Occipital lobe (tissue), 2 donors: Measurements from ENCODE around the gene ANO2. TPM values are rescaled to one million over a fixed set of nuclear protein-coding genes. Genes with fewer than 3 reads are reported as not detected.

Source experiments
- DNase-seq: peaks from one replicate; lab custom pipeline; 2025; lab: John Stamatoyannopoulos, UW
- total RNA-seq: library from RNA; depleted of rRNA; stranded (reverse); fragments of >200 nt; gene quantifications from one replicate; pipeline ENCODE4 v1.2.3, GENCODE V29; 2014

ANO2 gene
- total RNA-seq, 1 donor from 2014 or later: 3.6 TPM

DNA sequence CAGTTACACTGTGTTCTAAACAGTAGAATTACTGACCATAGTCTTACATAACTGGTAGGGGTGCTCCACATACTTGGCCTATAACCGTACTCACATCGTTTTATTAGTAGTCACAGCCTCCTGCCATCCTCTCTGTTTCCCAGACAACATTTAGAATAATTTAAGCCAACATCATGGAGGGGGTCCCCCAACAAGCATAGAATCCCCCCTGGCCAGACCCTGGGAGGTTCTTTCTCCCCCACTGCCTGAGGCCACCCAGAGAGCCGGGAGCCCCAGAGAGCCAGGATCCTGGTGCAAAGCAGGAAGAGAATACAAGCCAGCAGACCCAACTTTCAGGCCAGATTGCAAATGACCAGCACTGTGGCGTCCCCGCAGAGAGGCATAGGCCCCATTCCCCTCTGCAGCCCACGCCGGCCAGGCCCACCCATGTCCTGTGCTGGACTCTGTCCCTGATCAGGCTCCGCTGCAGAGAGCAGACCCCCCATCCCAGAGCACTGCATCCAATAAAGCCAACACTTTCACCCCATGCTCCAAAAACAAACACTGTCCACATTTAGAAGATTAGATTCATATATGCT lies 317.9 kb downstream of the ANO2 start:
- no peak for DNase-seq

DNA sequence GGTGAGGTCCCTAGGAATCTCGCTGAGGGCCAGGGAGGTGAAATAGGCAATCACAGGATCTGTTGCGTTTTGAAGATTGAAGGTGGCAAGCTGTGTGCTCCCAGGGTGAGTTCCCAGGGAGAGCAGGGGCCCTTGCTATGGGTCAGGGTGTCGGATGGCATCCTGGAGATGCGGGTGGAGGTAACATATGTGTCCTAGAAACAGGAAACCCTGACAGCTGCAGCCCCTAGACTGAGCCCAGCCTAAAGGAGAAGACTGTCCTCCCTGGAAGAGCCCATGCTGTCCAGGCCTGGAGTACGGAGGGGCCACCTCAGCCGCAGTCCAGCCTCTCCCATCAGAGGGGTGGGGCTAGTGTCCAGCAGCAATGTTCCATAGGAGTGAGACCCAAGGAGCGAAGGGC lies 318.9 kb downstream of the ANO2 start:
- DNase-seq: no peak

DNA sequence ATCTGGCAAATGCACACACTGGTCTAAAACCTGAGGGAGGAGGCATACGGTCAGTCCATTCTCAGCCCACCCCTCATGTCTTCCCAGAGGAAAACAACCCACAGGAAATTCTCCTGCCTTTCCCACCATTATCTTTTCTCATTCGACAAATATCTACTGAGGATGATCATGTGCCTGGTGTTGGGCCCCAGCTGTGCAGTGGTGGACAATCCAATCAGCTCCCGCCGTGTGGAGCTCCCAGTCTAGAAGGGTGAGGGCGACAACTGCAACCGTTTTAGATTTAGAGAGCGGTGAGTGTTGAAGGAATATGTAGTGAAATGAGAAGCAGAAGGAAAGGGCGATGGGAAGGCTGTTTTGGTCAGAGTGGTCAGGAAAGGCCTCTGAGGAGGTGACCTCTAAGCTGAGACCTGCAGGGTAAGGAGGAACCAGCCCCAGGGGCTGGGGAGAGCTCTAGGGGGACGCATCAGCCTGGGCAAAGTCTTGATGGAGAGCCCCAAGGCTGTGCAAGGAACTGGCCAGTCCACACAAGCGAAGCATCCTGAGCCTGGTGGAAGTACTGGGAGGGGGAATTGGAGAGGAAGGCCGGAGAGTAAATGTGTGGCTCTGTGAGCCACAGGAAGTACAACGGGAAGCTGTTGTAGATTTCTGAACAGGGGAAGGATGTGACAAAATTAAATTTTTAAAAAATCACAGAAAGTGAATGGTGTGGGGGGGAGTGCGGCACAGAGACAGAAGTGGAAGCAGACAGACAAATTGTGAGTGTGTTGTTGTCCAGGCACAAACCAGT lies 320.4 kb downstream of the ANO2 start:
- no peak for DNase-seq

DNA sequence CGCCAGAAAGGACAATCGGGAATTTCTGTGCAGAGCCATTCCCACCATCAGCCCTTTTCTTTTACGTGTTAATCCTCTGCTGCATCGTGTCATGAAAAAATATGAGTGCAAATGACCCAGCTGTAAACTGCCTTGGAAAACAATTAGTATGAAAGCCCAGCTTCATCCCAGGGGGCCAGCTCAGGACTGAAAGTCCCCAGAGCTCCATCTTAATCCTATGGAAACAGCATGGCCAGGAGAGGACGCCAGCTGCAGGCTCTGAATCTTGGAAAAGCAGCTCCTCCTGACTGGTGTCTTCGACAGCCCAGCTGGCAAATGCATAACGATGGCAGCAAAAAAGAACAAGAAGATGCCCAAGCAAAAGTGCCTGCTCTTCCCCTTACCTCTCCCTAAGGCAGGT lies 321.6 kb downstream of the ANO2 start:
- DNase-seq: no peak

DNA sequence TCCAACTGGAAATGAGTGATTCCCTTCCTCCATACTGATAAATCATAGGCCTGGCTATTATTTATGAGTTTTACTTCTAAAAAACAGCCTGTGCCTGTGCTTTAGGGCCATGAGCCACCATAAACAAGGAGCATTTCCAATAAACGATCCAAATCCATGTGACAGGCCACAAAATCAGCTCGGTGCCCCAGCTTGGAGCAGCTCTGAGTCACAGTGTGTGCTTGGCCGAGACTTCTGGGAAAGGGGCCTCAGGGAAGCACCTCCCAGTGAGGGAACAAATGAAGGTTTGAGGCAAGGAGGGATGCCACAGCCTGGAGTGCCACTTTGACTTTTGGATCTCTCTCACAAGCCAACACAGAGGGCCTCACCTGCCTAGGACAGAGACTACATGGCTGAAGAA lies 322.8 kb downstream of the ANO2 start:
- DNase-seq: no peak

DNA sequence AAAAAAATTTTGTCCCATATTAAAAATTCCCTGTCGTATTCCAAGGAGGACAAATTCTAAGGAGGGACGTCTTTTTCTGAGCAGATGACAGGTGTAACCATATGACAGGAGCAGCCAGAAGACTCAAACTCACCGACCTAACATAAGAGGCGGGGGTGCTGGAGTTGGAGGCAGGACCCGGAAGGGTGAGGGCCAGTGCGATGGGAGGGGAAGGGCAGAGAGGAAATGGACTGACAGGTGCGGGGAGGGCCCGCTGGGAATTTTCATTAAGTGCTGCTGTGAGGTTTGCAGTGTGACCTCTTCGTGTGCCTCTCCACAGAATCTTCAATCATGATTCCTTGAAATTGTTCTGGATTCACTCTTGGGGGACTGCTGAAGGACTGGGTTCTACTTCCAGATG lies 323.7 kb downstream of the ANO2 start:
- DNase-seq: no peak

DNA sequence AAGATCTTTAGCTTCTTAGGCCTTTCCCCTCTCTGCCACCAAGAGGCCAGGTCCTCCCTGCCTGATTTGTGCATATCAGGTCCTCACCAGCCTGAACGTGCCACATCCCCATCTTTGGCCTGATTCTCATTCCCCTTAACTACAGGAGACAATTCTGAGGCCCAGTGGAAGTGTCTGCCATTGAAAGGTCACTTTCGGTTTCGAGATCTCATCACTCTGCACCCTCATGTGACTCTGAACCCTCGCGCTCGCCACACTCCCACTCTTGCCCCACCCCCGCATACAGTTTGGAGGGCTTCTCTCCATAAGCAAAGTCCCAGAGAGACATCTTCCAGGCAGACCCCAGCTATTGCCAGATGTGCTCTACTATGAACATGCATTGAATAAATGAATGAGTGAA lies 324.2 kb downstream of the ANO2 start:
- no peak for DNase-seq

DNA sequence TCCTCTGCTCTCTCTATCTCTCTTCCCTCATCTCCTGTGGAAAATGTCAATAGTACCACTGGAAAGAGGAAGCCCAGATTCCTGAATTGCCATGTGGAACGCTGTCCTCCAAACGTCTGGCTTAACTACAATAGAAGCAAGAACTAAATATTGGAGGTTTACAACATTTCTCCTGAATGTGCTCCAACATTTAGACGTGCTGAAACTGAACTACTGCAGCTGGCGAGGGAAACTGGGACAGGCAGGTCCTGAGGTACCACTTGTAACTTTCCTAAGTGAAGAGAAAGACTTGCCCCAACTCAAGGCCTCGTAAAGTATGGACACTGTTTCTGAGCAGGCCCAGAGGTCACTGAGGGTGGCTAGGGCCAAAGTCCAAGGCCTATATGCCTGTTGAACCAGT lies 325.4 kb downstream of the ANO2 start:
- no peak for DNase-seq

DNA sequence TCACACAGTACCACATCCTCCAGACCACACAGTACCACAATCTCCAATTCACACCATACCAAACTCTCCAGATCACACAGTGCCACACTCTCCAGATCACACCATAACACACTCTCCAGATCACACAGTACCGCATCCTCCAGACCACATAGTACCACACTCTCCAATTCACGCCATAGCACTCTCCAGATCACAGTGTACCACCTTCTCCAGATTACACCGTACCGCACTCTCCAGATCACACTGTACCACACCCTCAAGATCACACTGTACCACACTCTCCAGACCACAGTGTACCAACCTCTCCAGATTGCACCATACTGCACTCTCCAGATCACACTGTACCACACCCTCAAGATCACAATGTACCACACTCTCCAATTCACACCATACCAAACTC lies 328.2 kb downstream of the ANO2 start:
- no peak for DNase-seq

DNA sequence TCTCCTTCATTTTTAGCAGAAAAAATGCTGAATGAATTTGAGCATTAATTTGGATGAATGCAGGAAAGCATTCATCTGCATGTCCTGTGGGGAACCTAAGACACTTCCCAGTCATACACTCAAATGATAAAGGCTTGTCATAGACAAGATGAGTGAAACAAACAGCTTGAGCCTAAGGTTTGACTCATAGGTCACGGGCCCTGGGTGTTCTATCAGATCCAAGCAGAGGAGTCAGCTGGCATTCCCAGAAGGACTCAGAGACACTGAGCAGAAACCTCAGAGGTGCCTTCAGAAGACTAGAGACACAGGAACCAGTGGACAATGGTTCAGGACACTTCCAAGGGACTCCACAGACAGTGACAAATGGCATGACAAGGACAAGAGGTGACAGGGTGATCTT lies 329.3 kb downstream of the ANO2 start:
- no peak for DNase-seq

DNA sequence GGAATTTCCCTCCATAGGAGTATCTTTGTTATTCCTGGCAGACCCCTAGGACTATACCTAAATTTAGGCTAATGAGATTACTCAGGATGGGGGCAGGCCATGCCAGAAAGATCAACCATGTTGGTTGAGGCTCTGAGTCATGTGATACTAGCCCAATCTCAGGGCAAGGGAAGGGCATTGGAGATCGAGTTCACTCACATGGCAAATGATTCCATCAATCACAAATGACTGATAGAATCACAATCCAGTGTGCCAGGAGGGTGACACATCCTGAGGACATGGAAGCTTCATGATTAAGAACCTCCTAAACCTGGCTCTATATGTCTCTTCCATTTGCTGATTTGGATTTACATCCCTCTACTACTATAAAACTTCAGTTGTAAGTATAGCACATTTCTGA lies 330.8 kb downstream of the ANO2 start:
- no peak for DNase-seq

DNA sequence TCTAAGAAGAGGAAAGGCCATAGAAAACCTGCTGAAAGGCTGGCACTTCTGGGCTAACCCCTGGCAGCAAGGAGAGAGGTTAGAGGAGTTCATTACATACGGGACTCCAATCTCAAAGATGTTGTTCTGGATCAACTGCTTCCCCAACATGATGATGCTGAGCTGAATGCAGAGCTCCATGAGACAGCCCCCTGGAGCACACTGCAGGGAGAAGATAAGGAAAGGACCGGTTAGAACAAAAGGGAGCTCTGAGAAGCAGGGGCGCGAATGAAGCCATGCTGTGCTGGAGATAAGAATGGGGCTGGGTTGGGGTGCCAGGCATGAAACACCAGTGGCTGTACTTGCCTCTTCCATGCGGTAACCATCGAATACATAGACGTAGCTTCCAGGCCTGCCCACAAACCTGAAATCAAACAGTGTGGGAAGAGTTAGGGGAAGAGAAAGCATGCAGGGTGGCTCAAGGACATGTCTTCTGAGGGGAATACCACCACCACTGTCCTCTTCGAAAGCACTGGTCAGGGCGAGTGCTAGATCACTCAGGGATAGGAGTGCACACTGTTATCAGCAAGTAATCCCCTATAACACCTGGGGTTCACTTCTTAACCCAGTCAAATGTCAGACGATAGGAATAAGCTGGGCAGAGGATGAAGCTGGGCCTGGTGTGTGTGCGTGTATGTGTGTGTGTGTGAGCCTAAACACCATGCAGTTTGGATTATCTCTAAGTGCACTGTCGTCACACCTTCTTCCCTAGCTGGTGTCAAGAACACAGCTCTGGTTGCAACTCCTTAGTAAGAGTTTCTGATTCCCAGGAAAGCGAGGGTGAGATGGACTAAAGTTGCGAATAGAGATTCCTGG lies 332.3 kb downstream of the ANO2 start:
- DNase-seq: no peak

DNA sequence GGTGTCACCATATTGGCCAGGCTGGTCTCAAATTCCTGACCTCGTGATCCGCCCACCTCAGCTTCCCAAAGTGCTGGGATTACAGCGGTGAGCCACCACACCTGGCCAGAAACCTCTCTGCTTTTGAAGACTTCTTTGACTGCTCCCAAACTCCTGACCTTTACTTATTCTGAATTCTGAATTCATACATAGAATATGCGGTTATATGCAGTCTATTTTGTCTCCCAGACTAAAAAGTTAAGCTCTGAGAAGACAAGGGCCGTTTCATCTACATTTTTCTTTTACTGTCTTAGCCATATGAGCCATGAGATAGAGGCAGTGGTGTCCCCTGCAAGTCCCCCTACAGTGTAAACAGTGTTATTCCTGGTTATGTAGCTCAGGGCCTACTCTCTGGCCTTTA lies 333.9 kb downstream of the ANO2 start:
- no peak for DNase-seq

DNA sequence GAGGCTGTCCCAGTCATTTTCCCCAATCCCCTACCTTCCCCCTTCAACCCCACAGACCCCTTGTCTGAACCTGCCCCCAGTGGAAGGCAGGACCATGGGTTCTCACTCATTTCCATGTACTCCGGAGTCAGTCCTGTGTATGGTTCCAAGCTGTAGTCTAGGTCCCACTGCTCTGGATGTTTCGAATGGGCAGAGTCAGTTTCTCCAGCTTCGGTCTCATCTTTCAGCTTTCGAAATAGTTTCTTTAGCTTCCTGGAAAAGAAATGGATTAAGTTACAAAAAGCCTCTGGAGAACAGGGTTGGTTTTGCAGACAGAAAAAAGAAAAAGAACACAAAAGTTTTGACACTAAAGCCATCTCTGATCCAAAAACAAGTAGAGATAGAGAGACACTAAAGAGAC lies 345.7 kb downstream of the ANO2 start:
- no peak for DNase-seq

DNA sequence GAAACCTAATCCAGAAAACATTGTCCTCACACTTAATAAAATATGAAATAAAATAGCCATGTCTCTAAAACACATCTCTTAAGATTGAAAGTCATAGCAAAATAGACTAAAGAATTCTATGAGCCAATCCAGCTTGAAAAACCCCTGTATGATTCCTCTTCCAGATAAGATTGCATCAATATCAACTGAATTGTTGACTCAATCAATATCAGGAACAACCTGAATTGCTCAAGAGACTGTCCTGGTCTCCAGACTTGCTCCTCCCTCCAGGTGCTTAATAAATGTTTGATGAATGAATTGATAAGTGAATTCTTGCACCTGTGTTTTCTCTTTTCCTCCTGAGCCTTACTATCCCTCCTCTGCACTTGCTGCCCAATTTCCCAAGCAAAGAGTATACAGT lies 351.1 kb downstream of the ANO2 start:
- no peak for DNase-seq

DNA sequence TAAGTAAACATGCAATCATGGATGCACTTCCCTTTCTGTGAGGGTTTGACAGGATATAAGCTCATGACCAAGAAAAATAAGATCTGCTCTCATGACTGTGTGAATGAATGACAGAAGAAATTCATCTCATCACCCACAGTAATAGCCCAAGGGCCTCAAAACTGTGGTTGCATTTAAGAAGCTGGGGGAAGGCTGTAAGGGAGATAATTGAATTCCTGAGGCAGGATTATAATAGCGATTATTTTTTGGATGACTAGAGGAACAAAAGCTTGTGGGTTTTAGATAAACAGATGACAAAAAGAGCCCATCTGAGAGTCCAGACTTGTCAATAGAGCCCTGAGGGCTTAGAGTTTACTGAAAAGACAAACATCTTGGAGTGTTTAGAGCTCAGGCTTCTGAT lies 352.0 kb downstream of the ANO2 start:
- DNase-seq: no peak

DNA sequence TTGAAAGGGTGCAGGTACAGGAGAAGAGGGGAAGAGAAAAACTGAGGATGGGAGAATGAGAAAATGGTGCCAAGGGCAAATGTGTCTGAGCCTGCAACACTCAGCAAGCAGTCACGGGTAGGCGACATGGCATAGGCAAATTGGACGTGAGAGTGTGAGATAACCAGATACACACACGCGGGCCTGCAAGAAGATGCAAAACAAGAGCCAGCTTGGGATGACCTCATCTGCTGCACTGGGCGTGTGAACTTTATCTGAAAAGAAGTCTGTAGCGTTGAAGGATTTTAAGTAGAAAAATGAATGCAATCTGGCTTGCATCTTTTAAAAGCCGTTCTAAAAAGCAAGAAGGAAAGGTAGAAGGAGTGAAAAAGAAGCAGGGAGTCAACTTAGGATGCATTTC lies 352.7 kb downstream of the ANO2 start:
- DNase-seq: no peak

DNA sequence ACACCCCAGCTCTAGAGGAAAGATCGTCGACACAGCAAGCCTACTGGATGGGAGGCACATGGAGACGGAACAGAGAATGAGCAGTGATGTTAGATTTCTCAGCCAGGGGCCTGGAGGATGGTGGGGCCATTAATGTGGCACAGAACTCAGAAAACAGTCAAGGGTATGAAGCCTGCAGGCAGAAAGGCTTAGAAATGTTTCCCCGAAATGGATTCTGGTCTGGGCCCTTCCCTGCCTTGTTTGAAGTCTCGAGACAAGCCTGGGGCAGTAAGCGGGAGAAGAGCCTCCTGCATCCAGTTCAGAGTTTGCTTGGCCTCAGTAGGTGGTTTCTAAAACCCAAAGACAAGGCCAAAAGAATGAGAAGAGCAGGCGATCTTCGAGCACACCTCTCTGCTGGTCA lies 354.7 kb downstream of the ANO2 start:
- DNase-seq: no peak

DNA sequence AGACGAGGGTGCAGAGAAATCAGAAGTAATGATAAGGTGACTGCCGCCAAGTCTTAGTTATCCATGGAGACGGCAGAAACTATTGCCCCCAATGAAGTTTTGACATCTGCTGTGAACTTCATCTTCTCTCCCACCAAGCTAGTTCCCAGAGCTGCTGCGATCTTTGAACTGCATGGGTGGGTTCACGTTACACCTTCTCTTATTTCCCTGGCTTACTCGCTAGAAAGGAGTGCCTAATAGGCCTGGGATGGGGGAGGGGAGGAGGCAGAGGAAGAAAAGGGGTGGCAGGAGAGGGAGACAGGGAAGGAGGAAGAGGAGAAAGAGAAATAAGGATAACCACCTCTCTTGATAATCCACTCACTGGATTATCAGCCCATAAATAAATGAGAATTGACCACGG lies 356.0 kb downstream of the ANO2 start:
- no peak for DNase-seq

DNA sequence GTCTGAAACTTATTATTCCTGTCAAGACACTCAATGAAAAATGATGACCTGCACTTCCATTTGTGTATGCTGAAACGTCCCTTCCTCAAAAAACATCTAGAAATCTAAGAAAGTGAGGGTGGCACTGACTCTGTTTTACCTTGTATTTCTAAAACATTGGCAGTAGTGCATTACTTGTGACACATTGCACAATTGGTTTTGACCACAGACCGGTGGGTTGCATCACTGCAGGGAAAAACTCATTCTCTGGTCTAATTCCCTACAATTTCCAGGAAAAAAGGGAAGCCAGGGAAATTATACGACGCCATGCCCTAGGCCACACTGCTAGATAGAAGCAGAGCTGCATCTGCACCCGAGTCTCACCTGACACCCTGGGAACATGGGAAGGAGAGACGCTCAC lies 356.5 kb downstream of the ANO2 start:
- no peak for DNase-seq

DNA sequence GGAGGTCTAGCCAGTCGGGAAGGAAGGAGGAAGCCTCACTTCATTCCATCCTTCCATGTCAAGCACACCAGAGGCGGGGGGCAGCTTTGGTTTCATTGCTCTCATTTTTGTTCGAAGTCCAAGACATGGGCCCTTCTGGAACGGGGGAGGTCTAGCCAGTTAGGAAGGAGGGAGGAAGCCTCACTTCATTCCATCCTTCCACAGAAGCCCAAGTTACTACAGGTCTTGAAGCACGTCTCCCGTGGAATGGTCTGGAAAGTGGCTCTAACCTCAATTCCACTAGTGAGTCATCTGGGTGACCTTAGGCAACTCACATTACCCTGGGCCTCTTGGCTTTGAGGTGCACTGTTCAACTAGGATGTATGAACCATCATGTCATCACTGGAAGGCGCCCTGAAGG lies 356.9 kb downstream of the ANO2 start:
- no peak for DNase-seq

DNA sequence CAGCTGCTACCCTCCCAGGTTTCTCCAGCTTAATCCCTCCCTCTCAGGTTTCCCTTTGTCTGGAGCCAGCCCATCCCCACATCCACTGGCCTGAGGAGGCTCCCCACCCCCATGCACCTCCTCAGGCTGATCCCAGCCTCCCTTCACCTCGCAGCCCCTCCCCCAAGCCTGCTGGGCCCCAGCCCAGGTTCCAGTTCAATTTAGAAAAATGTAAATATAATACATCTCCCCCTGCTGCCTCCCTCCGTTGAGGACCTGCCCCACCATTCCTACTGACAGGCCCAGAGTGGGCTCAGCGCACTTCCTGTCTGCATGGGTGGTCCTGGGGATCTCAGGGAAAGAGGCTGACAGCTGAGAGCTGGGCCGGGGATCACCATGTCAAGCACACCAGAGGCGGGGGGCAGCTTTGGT lies 357.3 kb downstream of the ANO2 start:
- no peak for DNase-seq

DNA sequence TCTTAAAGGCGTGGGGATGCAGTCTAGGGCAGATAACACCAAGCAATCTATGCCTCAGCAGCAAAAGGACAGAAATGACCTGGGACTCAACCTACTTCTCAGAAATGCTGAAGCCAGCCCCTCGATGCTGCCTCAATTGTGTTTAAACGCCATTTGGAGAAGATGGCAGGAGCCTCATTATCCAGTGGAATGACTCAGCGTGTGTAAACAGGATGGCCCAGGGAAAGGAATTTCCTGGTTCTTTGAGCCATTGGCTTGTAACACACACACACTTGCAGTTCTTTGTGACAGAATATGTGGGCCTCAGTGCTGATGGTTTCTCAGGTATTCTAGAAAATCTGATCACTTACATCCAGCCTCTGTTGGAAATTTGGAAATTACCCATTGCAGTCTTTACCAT lies 358.9 kb downstream of the ANO2 start:
- no peak for DNase-seq
